Adrenal gland (tissue), 5 donors: Measurements from ENCODE around the gene ATP23.

Experiments
- CTCF ChIP-seq, 6 experiments: fragments of 450-650 bp in 4 of 6; fragments of 200-600 bp in 2 of 6; sonication (generic) in 1 of 6; IDR thresholded peaks; 1 replicate in 5 of 6; 2 replicates in 1 of 6; pipeline versions ENCODE4 v1.5.1 to v1.8.0; 2016 to 2021; ENCODE audit warnings: antibody characterized with exemption in 6 of 6, mild to moderate bottlenecking in 2 of 6, moderate library complexity in 1 of 6
- POLR2A ChIP-seq, 2 donors: fragments of 450-650 bp; IDR thresholded peaks; one replicate each; pipeline ENCODE4 v1.6.1; 2017; ENCODE audit warnings: antibody characterized with exemption in 2 of 2, mild to moderate bottlenecking in 2 of 2, moderate library complexity in 1 of 2
- donor health status: DM: no; HTN: no; CAD: no.

DNA sequence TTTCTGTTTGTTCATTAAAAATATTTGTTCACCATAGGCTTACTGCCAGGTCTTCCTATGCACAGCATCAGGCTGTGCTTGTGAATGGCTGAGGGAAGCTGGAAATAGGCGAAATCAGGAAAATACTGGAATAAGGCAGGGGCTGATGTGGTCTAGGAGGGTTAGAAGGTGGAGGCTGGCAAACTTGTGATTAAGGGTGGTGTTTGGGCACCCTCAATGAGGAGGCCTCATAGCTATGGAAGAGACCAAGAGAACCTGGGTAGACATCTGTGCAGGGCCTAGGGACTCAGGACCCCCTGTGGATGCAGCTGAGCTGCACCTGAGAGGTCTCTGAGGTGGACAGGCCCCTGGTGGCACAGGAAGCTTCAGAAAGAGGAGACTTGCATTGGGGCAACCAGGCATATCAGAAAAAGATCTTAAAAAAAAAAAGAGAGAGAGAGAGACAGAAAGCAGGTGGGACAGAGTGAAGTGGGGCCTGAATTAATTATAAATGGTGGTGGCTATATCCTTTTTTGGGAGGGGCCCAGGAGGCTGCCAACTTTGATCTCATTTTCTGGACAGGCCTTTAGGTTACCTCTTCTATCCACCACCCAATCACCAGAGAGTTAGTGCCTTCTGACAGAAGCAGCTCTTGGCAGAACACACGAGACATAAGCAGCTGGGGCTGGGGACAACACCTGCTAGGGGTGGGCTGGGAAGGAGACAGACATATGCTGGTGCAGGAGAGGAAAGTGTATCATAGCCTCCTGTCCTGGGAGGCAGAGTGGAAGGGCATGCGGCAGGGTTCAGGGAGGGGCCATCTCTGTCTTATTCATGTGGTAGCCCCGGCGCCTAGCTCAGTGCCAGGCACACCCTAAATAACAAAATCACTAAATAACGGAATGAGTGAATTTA lies 46.7 kb upstream of the ATP23 start:
- TF ChIP-seq CTCF (IDR thresholded peaks at IDR 0.05) = no peak
- no peak for TF ChIP-seq POLR2A (IDR thresholded peaks at IDR 0.05)
